ENCODE results near the gene TNFRSF18.
"Not testable (repeated sequence)": the region's sequence is repeated elsewhere in the genome, so short reads cannot be mapped to it uniquely, and the experiment has no call there.

TNFRSF18 gene

DNA sequence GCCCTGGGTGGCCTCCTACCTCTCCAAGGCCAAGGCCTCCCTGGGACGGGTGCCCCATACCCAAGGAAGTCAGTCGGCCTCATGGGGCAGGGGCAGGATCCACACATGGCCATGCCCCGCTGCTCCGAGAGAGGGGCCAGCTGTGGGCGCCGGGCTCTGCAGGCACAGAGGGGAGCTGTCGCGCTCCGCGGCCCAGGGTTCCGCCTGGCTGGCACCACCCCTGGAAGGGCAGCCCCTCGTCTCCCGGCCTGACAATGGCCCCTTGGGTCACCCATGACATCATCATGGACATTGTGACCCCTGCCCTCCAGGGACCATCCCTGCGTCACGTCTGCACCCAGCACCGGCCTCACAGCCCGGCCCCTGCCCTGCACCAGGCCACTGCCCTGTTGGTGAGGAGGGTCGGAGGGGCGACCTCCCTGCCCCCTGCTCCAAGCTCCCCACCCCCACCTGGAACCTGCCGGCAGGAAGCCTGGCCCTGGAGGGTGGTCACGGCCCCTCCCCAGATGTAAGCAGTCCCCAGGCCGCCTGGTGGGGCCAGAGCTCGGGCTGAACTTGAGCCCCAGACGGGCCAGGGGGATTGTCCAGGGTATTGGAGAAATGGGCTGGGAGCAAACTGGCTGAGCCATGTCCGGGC is 26.9 kb downstream of the TNFRSF18 start:
- no peak for DNase-seq (ENCODE audit: low read depth in 3 of 3, low spot score in 1 of 3)

DNA sequence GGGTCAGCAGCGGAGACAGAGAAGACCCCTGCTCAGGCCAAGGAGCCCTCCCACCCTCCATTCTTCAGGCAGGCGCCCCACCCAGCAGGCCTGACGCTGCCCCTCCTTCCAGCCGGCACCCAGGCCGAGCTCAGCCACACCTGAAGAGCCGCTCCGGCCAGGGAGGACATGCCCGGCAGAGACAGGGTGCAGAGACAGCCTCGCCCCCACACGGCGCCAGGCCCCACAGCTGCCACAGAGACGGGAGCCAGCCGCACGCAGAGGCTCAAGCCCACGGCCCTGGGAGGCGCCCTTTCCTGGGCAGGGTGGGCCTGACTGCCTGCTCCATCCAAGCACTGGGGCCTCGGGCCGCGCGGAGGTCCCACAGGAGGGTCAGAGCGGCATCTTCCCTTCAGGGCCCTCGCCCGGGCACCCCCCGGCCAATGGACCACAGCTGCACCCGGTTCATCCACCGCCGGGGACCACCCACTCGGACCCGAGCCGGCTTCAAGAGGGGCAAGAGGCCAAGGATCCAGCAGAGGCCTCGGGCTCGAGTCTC is 27.5 kb downstream of the TNFRSF18 start:
- no peak for DNase-seq (ENCODE audit: low read depth in 3 of 3, low spot score in 1 of 3)

DNA sequence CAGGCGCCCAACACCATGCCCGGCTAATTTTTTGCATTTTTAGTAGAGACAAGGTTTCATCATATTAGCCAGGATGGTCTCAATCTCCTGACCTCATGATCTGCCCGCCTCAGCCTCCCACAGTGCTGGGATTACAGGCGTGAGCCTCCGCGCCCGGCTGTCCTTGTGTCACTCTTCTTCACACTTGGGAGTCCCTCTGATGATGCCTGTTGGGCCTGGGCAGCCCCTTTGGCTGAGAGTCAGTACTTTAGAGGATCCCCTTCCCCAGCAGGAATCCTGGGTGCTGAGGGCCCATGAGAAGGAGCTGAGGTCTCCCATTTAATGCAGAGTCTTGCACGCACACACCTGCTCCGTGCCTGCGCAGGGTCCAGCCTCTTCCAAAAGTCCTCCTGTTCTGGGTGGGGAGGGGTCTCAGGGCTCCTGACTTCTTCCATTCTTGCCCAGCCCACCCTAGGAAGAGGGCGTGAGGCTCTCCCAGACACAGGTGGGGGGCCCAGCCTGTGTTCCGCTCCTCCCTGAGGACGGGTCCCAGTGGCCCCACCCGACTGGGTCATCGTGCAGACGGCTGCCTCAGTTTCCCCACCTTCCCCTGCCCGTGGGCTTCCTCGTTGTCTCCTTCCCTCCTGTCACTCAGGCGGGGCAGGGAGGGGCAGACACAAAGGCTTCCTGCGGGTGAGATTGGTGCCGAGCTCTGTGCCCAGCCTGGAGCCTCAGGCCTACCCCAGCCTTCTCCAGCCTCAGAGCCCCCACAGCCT is 28.8 kb downstream of the TNFRSF18 start:
- no peak for DNase-seq (ENCODE audit: low read depth in 3 of 3, low spot score in 1 of 3)

DNA sequence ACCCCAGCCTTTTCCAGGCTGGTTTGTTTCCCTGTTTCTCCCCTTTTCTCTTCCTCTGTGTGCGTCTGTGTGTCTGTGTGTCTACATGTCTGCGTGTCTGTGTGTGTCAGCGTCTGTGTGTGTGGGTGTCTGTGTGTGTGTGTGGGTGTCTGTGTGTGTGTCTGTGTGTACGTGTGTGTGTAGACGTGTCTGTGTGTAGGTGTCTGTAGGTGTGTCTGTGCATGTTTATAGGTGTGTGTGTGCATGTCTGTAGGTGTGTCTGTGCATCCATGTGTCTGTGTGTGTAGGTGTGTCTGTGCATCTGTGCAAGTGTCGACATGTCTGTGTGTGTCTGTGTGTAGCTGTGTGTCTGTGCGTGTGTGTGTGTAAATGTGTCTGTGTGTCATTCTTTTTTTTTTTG is 29.5 kb downstream of the TNFRSF18 start:
- DNase-seq (ENCODE audit: low read depth in 3 of 3, low spot score in 1 of 3) = no peak

DNA sequence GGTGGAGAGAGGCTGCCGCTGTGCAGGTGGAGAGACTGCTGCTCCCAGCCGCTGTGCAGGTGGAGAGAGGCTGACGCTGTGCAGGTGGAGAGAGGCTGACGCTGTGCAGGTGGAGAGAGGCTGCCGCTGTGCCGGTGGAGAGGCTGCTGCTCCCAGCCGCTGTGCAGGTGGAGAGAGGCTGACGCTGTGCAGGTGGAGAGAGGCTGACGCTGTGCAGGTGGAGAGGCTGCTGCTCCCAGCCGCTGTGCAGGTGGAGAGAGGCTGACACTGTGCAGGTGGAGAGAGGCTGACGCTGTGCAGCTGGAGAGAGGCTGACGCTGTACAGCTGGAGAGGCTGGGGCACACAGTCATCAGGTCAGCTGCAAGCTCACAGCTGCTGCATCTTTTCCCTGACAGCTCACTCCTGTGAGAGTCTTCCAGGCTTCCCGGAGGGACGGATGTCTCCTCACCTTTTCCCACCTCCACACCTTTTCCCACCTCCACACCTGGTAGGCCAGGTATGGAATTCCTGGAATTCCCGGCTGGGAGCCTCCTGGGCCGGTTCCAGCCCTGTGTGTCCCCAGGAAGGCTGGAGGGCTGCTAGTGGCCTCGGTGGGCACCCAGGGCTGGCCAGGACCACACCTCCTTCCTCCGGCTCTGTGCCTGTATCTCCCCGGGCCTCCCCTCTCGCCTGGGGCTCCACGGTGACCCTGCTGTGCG is 30.2 kb downstream of the TNFRSF18 start:
- not testable (repeated sequence) for DNase-seq (ENCODE audit: low read depth in 3 of 3, low spot score in 1 of 3)

DNA sequence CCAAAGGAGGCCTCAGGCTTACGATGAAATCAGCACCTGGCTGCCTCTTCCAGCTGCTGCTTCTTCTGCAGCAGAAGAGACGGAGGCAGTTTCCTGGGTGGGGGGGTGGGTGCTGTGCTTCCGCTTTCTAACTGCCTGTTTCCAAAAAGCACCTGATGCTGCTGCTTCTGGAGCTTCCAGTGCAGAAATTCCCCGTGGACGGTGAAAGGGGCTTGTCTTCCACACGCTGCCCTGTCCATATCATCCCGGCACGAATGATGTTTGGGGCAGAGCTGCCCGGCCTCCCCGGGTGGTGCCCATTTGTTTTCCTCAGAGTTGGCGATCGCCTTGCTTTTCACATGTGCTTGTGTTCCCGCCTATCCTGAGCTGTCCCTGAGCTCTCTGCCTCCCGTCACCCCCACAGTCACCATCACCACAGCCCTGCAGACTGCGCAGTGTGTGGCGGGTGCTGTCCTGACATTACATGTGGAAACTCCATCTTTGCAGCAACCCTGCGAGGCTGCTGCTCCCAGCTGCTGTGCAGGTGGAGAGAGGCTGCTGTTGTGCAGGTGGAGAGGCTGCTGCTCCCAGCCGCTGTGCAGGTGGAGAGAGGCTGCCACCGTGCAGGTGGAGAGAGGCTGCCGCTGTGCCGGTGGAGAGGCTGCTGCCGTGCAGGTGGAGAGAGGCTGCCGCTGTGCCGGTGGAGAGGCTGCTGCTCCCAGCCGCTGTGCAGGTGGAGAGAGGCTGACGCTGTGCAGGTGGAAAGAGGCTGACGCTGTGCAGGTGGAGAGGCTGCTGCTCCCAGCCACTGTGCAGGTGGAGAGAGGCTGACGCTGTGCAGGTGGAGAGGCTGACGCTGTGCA is 30.9 kb downstream of the TNFRSF18 start:
- no peak for DNase-seq (ENCODE audit: low read depth in 3 of 3, low spot score in 1 of 3)

DNA sequence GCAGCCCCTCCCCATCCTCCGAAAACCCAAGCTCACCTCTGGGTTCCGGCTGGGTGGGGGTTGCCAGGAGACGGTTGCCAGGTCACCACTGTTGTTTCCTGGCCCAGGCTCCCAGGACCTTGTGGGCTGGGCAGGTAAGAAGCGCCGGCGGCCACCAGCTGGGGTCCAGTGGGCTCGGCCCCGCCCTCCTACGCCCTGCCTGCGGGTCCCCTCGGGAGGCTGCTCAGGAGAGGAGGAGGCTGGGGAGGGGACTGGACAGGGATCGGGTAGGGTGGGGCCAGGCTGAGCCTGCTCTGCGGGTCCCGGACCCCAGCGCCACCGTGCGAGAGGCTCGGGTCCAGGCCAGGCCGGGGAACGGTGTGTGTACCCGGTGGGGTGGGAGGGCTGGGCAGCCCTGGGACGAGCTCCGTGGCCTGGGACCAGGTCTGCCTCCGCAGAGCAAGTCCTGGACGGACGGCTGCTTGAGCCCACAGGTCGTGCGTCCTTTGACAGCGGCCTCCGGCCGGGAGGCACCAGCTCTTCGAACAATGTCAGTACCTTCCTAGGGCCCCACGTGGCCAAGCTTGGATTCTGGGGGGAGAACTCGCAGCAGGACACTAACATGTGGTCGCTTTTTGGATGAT is 32.5 kb downstream of the TNFRSF18 start, which contains the start of gene TTLL10:
TSS of gene TTLL10 (plus strand) at position 88 of the 623 bp plus-strand sequence. CDS start 5,336 bp downstream, outside the sequence.
- DNase-seq (ENCODE audit: low read depth in 3 of 3, low spot score in 1 of 3) = no peak

DNA sequence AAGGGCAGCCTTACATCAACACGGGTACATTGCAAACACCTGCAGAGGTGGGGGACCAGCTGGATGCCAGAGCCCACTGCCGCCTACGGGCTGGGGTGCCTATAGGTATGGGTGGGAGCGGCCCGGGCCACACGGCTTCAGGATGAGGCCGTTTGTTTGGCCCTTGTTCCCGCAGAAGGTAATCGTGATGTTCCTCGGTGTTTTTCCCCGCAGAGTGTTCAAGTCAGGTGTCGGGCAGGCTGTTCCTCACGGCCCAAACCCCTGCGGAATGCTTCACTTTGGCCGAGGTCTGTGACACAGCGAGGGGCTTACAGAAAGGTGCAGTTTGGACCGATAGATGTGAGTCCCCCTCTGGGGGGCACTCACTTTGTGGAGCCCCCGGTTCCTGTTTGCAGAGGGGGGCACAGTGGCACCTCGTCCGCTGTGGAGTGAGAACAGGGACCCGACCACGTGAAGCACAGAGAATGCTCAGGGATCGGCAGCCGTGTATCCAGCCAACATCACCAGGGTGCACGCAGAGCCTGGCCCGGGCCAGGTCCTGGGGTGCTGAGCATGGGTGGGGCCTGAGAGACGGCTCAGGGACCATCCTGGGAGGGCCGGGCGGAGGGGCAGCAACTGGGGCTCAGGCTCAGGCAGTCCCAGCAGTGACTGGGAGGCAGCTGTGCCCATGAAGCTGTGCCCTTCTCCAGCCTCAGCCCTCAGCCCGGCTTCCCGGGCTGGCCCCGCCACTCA is 33.2 kb downstream of the TNFRSF18 start:
- no peak for DNase-seq (ENCODE audit: low read depth in 3 of 3, low spot score in 1 of 3)

DNA sequence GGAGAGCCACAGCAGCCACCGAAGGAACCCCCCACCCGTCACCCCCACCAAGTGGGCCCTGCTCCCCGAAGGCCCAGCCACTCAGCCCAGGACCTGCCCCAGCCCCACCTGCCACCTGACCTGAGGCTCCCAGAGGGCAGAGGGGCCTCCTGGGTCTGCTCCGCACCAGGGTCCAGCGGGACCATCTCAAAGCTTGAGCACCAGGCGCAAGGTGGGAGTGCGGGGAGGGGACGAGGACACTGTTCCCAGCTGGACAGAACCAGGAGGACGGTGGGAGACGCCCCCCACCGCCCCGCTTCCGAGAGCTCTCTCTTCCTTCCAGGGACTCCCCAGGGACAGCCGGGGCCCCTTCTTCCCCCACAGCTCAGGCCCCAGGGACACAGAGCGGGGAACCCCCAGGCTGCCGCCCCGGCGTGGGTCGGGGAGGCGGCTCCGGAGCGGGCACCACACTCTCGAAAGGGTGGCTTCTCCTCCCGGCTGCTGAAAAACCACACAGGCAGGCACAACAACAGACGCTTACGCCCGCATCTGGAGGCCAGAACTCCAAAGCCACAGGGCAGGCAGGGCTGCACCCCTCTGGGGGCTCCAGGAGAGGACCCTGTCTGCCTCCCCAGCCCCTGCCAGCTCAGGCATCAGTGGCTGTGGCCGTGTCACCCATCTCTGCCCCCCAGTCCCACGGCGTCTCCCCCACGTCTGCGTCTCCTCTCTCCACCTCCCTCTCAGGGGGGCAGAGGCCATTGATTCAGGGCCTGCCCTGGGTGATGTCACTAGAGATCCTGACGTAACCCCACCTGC is 34.6 kb downstream of the TNFRSF18 start:
- no peak for DNase-seq (ENCODE audit: low read depth in 3 of 3, low spot score in 1 of 3)

DNA sequence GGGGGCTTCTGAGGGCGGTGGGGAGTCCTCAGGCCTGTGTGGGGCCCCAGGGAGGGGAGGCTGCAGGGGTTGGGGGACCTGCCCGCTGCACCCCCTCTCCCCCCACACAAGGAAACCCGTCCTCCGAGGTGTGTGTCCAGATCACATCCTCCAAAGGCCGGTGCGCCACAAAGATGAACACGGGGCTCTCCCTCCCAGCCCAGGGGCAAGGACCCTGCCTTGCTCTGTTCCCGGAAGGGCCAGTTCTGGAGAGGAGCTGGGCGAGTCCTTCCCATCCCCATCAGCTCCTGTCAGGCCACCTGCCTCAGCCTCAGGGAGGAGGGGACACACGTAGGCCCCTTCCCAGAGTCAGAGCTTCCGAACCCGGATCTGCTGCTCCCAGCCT is 35.2 kb downstream of the TNFRSF18 start:
- no peak for DNase-seq (ENCODE audit: low read depth in 3 of 3, low spot score in 1 of 3)

DNA sequence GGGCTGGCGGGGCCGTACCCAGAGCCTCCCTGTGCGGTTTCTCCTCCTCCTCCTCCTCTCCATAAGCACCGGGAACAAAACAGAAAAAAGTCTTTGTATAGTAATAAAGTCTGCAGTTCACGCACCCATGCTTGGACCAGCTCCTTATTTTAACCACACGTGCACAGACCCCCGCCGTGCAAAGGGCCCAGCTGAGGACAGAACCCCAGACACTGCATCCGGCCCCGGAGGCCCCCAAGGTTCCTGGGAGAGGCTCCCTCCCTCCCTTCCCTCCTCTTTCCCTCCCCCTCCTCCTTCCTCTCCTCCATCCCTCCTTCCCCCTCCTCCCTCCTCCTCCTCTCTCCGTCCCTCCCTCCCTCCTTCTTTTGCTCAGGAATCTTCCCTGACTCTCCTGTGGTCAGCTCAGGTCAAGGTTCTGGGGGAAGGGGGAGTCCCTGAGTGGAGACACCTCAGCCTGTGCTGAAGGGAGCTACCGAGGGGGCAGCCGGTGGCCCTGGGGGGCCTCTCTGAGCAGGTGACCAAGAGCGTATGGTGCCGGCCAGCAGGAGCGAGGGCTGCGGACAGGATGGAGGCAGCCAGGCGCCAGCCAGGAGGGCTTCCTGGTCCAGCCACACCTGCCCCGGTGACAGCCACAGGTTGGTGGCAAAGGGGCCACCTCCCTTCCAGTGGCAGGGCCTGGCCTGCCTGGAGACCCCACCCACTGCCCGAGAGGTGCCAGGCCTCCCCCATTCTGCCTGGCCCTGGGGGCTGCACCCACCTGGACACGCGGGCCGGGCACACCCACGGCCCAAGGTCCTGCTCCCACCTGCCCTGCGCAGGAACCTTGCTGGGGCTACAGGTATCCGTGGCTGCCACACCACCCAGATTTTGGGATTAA is 35.9 kb downstream of the TNFRSF18 start:
- DNase-seq (ENCODE audit: low read depth in 3 of 3, low spot score in 1 of 3) = no peak

DNA sequence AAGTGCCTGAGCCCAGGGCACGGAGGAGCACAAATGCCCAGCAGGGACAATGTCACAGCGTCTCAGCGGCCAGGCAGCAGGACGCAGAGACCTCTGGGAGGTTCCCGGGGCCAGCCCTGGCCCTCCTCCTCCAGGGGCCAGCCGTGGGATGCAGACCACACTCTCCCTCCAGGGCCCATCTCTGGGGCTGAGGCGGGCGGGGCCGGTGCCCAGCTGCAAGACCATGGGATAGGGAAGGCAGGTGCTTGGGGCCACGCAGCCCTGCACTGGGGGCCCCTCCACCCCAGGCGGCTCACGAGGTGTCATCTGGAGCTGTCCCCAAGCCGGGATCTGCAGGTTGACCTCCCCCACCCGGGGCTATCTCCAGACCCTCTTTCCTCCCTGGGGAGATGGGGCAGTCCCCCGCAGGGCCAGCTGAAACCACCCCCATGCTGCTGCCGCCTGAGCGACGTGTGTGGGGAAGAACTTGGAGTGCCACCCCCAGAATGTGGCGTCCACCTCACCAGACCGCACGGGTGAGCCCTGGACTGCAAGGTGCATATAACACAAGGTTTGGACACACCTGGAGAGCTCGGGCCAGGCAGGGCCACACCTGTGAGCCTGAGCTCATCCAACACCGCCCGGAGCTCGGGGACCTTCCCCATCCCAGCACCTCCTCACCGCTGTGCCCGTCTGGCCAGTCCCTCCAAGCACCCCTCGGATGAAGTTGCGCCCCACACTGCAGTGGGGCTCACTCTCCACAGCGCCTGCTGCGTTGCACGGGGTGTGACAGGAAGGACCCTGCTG is 36.8 kb downstream of the TNFRSF18 start:
- no peak for DNase-seq (ENCODE audit: low read depth in 3 of 3, low spot score in 1 of 3)

DNA sequence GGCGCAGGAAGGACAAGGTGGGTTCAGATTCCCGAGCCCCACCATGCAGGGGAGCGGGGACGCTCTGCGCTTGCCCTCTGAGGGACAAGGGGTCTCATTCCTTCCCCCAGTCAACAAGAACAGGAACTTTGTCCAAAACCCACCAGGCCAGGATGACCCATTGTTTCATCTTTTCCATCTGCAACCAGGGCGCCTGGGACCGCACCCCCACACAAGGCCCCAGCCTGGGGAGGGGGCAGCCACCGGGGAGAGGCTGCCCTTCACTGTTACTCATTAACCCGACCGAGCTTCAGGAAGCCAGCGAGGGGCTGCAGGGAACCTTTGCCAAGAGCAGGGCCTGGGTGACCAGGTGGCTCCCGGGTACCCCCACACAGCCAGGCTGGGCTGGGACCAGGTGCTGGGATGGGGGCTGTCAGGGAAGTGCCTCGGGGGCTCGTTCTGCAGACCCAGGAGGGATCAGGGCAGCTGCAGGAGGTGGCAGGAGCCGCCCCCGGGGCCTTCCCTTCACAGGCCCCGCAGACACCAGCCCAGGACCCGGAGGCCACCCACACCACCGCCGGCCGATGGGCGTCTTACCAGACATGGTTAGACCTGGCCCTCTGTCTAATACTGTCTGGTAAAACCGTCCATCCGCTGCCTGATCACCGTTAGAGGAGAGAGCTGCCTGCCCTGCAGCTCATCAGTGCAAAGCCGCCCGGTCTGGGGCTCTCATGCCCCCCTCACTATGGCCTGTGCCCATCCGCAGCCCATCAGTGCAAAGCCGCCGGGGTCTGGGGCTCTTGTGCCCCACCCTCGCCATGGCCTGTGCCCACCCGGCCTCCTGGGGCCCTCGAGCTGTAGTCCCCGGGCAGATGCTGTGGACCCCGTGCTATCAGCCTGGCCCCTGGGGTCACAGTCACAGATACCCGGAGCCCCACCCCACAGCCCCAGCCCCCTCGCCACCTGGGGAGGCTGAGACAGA is 37.7 kb downstream of the TNFRSF18 start:
- no peak for DNase-seq (ENCODE audit: low read depth in 3 of 3, low spot score in 1 of 3)

DNA sequence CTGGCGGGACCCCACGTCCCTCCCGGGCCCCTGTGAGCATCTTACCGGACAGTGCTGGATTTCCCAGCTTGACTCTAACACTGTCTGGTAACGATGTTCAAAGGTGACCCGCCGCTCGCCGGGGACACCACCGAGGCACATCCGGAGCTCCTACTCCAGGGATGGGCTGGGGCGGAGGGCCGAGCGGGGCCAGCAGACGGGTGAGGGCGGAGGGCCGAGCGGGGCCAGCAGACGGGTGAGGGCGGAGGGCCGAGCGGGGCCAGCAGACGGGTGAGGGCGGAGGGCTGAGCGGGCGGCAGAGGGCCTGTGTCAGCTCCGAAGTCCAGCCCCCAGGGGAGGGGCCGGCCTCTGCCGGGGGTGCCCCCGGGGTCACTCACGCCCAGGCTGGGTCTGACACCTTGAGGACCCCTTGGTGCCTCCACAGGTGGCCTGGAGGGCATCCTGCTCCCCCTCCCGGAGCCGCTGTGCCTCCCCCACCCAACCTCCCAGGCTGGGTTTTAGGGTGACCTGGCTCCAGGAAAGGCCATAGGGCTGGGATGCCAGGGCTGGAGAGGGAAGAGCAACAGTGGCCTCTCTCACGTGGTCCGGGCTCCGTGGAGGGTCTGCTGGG is 38.4 kb downstream of the TNFRSF18 start:
- DNase-seq (ENCODE audit: low read depth in 3 of 3, low spot score in 1 of 3) = no peak

DNA sequence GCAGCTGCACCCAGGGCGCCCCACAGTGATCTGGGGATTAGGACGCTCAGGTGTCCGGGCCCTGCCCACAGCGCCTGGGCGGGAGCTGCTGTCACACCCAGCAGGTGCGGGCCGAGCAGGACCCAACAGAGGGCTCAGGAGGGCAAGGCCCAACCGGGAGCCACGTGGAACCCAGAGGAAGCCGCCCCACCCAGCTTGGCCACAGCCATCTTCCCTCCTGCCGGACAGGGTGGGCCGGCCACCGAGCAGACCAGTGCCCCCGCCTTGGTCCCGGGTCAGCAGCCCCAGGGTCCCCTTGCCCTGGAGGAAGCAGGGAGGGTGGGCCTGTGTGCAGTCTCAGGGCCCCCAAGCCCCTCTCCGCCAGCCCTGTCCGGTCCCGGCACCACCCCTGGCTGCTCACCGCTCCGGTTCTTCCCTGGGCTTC is 39.0 kb downstream of the TNFRSF18 start:
- DNase-seq (ENCODE audit: low read depth in 3 of 3, low spot score in 1 of 3) = no peak

Data from stimulated activated CD4-positive, alpha-beta T cell treated with anti-CD3 and anti-CD28 coated beads, TNF-alpha, amount 100 ng/mL, for 1 hour (primary cell).